Adrenal gland (tissue), 12 donors: ENCODE results near the gene DYNC1LI1. TPM values are rescaled to one million over a fixed set of nuclear protein-coding genes. Genes with fewer than 3 reads are reported as not detected.

Experiments used
- DNase-seq, 7 donors: peaks; one replicate each; pipeline ENCODE4 v3.0.0-alpha.2; 2019 to 2020
- H3K27ac ChIP-seq, 5 donors: fragments of 200-600 bp; sonication (generic) in 4 of 5; 1 replicate in 3 of 5; 2 replicates in 2 of 5; pipeline versions ENCODE4 v1.5.1 to v1.8.0; 2016 to 2020; ENCODE audit warnings: mild to moderate bottlenecking in 1 of 5
- H3K27me3 ChIP-seq: fragments of 200-600 bp; 2 replicates; pipeline ENCODE4 v1.8.0; 2021
- H3K36me3 ChIP-seq, 2 donors: fragments of 200-600 bp; replicated peaks in 1 of 2; 1 replicate in 1 of 2; 2 replicates in 1 of 2; pipeline versions ENCODE4 v1.5.1 to v1.8.0; 2018 to 2022
- H3K4me1 ChIP-seq, 2 donors: fragments of 200-600 bp; replicated peaks in 1 of 2; 1 replicate in 1 of 2; 2 replicates in 1 of 2; pipeline versions ENCODE4 v1.5.1 to v1.8.0; 2018 to 2021
- H3K4me3 ChIP-seq, 4 donors: fragments of 200-600 bp; sonication (generic) in 3 of 4; one replicate each; pipeline ENCODE4 v1.5.1; 2016 to 2018
- H3K9me3 ChIP-seq, 3 donors: fragments of 200-600 bp; sonication (generic) in 1 of 3; replicated peaks in 1 of 3; 1 replicate in 2 of 3; 2 replicates in 1 of 3; pipeline versions ENCODE4 v1.5.1 to v1.8.0; 2016 to 2021
- CTCF ChIP-seq, 6 experiments: fragments of 450-650 bp in 4 of 6; fragments of 200-600 bp in 2 of 6; sonication (generic) in 1 of 6; IDR thresholded peaks; 1 replicate in 5 of 6; 2 replicates in 1 of 6; pipeline versions ENCODE4 v1.5.1 to v1.8.0; 2016 to 2021; ENCODE audit warnings: antibody characterized with exemption in 6 of 6, mild to moderate bottlenecking in 2 of 6, moderate library complexity in 1 of 6
- POLR2A ChIP-seq, 2 donors: fragments of 450-650 bp; IDR thresholded peaks; one replicate each; pipeline ENCODE4 v1.6.1; 2017; ENCODE audit warnings: antibody characterized with exemption in 2 of 2, mild to moderate bottlenecking in 2 of 2, moderate library complexity in 1 of 2
- WGBS, 4 donors: extraction: QIAGEN DNeasy Blood & Tissue Kit in 2 of 4; methylation state at CpG; one replicate each; pipeline versions ENCODE4 v1.1.5 to v1.1.7; 2013 to 2017; 5-methylcytosine and 5-hydroxymethylcytosine counted together
- intact Hi-C, 2 donors: fragments of 100-400 bp; cut with DNase I; formaldehyde crosslinking; loops; one replicate each; pipeline versions ENCODE4 v1.14.1 to v1.15.0; 2022 to 2023
- polyA plus RNA-seq, 3 donors: library from polyadenylated mRNA; stranded (reverse); fragments of 200-250 nt in 2 of 3; fragments of 350-450 nt in 1 of 3; fragmentation: Illumina TruSeq in 1 of 3; extraction: RNeasy Lipid Tissue Mini Kit (QIAGEN cat#74804) in 1 of 3; gene quantifications; one replicate each; pipeline ENCODE4 v1.2.3, GENCODE V29; 2013 to 2014
- total RNA-seq, 9 donors: library from RNA; depleted of rRNA in 4 of 9; stranded (reverse); fragments of >200 nt in 4 of 9; fragments of 120-200 nt in 1 of 9; fragmentation: NEBNext Ultra II Directional in 1 of 9; extraction: Animal tissue kit (Norgen Biotek cat#: 25700) in 1 of 9; gene quantifications; one replicate each; pipeline versions ENCODE4 v1.1.0 to v1.2.4, GENCODE V29; 2013 to 2023
- donor health status: healthy with polysubstance abuse.
- donor health status: Bipolar disorder and iron deficiency.
- donor health status: DM: yes; HTN: yes; CAD: no.
- donor health status: DM: no; HTN: no; CAD: no.
- donor health status: DM: no; HTN: no; CAD: no.
- donor health status: DM: yes; HTN: yes; CAD: no.

The DYNC1LI1 gene
- total and polyA plus RNA-seq, 12 donors: 9.8 to 63.7 (median 18.1) TPM

DNA sequence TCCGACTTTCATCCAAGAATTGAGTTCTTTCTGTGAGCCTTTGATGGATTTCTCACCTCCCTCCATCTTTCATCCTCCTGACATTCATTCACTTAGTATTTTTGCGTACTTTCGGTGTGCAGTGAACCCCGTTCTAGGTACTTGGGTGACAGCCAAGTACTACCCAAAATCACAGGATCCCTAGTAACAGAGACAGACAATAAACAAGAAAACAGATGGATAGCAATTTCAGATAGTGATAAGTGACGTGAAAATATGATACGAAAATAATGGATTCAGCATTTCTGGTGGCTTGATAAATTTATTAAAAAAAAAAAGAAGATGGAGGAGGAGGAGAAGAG lies 67.7 kb downstream of the DYNC1LI1 start:
- peak overlapping the region in 4 of 5 donors; percentile 92 to 98 (median 94) for H3K27ac ChIP-seq
- WGBS, 4 donors: 0 to 1% (median 0%) methylated on average over 6 of the region's 6 CpGs
- peak overlapping the region in 2 of 4 donors; percentile 68 to 98 for H3K4me3 ChIP-seq
- no peaks in the 10 kb centered on the region for H3K9me3 ChIP-seq
- peaks cover 4 to 17% of the 10 kb centered on the region in 2 donors for H3K4me1 ChIP-seq
- intact Hi-C loops: no loop called here
- no peaks in the 10 kb centered on the region for H3K36me3 ChIP-seq
- TF ChIP-seq CTCF (IDR thresholded peaks at IDR 0.05) (no peak), POLR2A (IDR thresholded peaks at IDR 0.05) (no peak)
- H3K27me3 ChIP-seq: no peaks in the 10 kb centered on the region
- DNase-seq: no peak

- DNase-seq: peak; percentile 77 to 88 (median 83)
- TF ChIP-seq POLR2A (IDR thresholded peaks at IDR 0.05): peak; percentile 27 to 60
- TF ChIP-seq CTCF (IDR thresholded peaks at IDR 0.05): no peak
- Histone ChIP-seq H3K9me3 (no peaks in the 10 kb centered on the region), H3K4me1 (peaks cover 4 to 17% of the 10 kb centered on the region in 2 donors), H3K27me3 (no peaks in the 10 kb centered on the region), H3K27ac (peak within 1 kb of the TSS; percentile 91 to 98 (median 93)), H3K36me3 (no peaks in the 10 kb centered on the region), H3K4me3 (peak within 1 kb of the TSS; percentile 68 to 98 (median 90))
- WGBS, 4 donors: 0% methylated on average over 22 to 61 of the region's 61 CpGs
- intact Hi-C loops: no loop called here
Observed at GRCh38 chr3:32502118-32502945, 68.3 kb downstream of the DYNC1LI1 start, which contains the start of gene CMTM6. Gene CMTM6 (minus strand): TSS chr3:32502852. CDS start chr3:32502745, 107 bp downstream.

- peak overlapping the region; percentile 68 to 98 (median 90) for H3K4me3 ChIP-seq
- intact Hi-C loops: no loop called here
- peaks cover 4 to 17% of the 10 kb centered on the region in 2 donors for H3K4me1 ChIP-seq
- no peaks in the 10 kb centered on the region for H3K36me3 ChIP-seq
- no peaks in the 10 kb centered on the region for H3K9me3 ChIP-seq
- H3K27ac ChIP-seq: peak overlapping the region; percentile 91 to 98 (median 93)
- TF ChIP-seq POLR2A (IDR thresholded peaks at IDR 0.05) (no peak), CTCF (IDR thresholded peaks at IDR 0.05) (no peak)
- H3K27me3 ChIP-seq: no peaks in the 10 kb centered on the region
- DNase-seq: no peak
- 3 to 8% (median 7%) methylated on average over 4 of the region's 4 CpGs for WGBS, 4 donors
Observed at GRCh38 chr3:32501783-32502117, 68.9 kb downstream of the DYNC1LI1 start.

DNA sequence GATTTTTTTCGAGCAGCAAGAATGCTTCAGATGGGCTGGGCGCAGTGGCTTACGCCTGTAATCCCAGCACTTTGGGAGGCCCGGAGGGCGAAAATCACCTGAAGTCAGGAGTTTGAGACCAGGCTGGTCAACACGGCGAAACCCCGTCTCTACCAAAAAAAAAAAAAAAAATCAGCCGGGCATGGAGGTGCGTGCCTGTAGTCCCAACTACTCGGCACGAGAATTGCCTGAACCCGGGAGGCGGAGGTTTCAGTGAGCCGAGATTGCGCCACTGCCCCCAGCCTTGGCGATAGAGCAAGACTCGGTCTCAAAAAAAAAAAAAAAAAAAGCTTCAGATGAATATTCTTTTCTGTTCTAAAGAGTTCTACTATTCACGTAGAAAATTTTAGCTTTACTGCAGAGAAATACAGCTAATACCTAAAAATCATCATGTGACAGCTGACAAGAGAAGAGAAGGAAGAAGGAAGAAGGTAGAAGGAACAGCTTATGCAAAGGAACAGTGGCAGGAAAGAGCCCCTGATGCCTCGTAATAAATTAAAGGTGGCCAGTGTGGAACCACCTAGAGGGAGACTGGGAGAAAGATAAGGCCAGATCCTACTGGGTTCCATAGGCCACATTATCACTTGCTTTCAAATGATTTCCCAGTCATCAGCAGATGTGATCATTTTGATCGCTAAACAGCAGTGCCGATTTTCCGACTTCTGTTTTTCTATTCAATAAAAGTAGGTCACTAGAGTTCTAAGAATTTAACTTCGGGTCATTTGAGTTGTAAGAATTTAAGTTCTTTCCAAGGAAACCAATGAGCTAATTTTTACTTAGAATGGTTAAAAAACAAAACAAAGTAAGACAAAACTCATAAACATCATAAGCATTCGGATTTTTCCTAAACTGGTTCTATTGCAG lies 69.5 kb downstream of the DYNC1LI1 start:
- no peaks in the 10 kb centered on the region for H3K36me3 ChIP-seq
- H3K4me1 ChIP-seq: peaks cover 4 to 17% of the 10 kb centered on the region in 2 donors
- intact Hi-C loops: no loop called here
- H3K27me3 ChIP-seq: no peaks in the 10 kb centered on the region
- H3K4me3 ChIP-seq: peak overlapping the region in 1 of 4 donors; percentile 68
- DNase-seq: peak in 1 of 7 donors; percentile 23
- no peaks in the 10 kb centered on the region for H3K9me3 ChIP-seq
- WGBS, 4 donors: 63 to 74% (median 69%) methylated on average over 25 of the region's 25 CpGs
- TF ChIP-seq POLR2A (IDR thresholded peaks at IDR 0.05): no peak
- TF ChIP-seq CTCF (IDR thresholded peaks at IDR 0.05): no peak
- H3K27ac ChIP-seq: peak overlapping the region in 3 of 5 donors; percentile 92 to 94 (median 93)
